KMS-11 (cell line): ENCODE data around the gene MPPED1.

Experiments used
- H2AFZ ChIP-seq: fragments of 200-600 bp; sonication (generic); 2 replicates; pipeline ENCODE4 v1.6.1; 2016; ENCODE audit warnings: antibody characterized with exemption, mixed run types, low read depth
- H3K27ac ChIP-seq: fragments of 200-600 bp; sonication (generic); 2 replicates; pipeline ENCODE4 v1.6.1; 2016; ENCODE audit warnings: mild to moderate bottlenecking, mixed run types
- H3K27me3 ChIP-seq: fragments of 200-600 bp; sonication (generic); 2 replicates; pipeline ENCODE4 v1.6.1; 2017; ENCODE audit warnings: mild to moderate bottlenecking, low read depth, mixed run types, moderate library complexity; ENCODE audit not compliant: insufficient read depth
- H3K36me3 ChIP-seq: fragments of 200-600 bp; sonication (generic); 2 replicates; pipeline ENCODE4 v1.6.1; 2017; ENCODE audit warnings: mild to moderate bottlenecking, mixed run types; ENCODE audit not compliant: insufficient read depth
- H3K4me1 ChIP-seq: fragments of 200-600 bp; sonication (generic); 2 replicates; pipeline ENCODE4 v1.6.1; 2016; ENCODE audit warnings: mild to moderate bottlenecking, low read depth, mixed run types; ENCODE audit not compliant: poor library complexity, severe bottlenecking
- H3K4me2 ChIP-seq: fragments of 200-600 bp; sonication (generic); 2 replicates; pipeline ENCODE4 v1.7.0; 2016; ENCODE audit warnings: mild to moderate bottlenecking, mixed run types
- H3K4me3 ChIP-seq: fragments of 200-600 bp; sonication (generic); IDR thresholded peaks from 2 replicates; pipeline ENCODE4 v1.6.1; 2017; ENCODE audit warnings: low read depth, low read length, mixed read lengths; ENCODE audit not compliant: insufficient read depth
- H3K79me2 ChIP-seq: fragments of 200-600 bp; sonication (generic); 2 replicates; pipeline ENCODE4 v1.6.1; 2016; ENCODE audit warnings: low read depth, mixed run types; ENCODE audit not compliant: insufficient read depth
- H3K9ac ChIP-seq: fragments of 200-600 bp; sonication (generic); 2 replicates; pipeline ENCODE4 v1.6.1; 2016; ENCODE audit warnings: mild to moderate bottlenecking, mixed run types
- H4K20me1 ChIP-seq: fragments of 200-600 bp; sonication (generic); 2 replicates; pipeline ENCODE4 v1.6.1; 2016; ENCODE audit warnings: mild to moderate bottlenecking, mixed run types; ENCODE audit not compliant: insufficient read depth
- TF ChIP-seq, protein P1 (sequence below): fragments of 200-600 bp; sonication (generic); conservative IDR thresholded peaks from 2 replicates; pipeline ENCODE4 v1.6.1; 2017; ENCODE audit warnings: low read depth, mild to moderate bottlenecking, antibody characterized with exemption, low read length, moderate library complexity, mixed read lengths

MPPED1 gene

GRCh38 chr22:43476751-43477725, 65.2 kb downstream of the MPPED1 start:
- H3K4me2 ChIP-seq, result no peak overlapping the region
- peaks cover 10% of the 10 kb centered on the region; the same call in 1 of the 2 replicates for H3K27me3 ChIP-seq

DNA sequence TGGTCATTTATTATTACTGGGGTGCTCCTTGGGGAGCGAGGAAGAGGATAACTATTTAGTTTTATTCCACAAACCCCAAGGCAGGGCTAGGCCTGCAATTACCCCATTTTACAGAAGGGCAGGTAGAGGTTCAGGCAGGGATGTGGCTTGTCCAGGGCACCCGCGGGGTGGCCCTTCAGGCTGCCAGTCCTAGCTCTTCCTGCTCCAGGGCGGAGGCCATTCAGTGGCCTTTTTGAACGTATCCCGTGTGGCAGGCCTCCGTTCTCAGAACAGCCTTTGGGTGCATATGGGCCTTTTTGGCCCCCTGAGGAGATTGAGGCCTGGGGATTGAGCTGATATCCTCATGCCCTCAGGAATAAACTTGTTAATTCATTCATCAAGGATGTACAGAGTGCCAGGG, 66.2 kb downstream of the MPPED1 start:
- no peaks in the 10 kb centered on the region for H4K20me1 ChIP-seq
- H3K4me1 ChIP-seq, result no peaks in the 10 kb centered on the region
- TF ChIP-seq, protein P1, sequence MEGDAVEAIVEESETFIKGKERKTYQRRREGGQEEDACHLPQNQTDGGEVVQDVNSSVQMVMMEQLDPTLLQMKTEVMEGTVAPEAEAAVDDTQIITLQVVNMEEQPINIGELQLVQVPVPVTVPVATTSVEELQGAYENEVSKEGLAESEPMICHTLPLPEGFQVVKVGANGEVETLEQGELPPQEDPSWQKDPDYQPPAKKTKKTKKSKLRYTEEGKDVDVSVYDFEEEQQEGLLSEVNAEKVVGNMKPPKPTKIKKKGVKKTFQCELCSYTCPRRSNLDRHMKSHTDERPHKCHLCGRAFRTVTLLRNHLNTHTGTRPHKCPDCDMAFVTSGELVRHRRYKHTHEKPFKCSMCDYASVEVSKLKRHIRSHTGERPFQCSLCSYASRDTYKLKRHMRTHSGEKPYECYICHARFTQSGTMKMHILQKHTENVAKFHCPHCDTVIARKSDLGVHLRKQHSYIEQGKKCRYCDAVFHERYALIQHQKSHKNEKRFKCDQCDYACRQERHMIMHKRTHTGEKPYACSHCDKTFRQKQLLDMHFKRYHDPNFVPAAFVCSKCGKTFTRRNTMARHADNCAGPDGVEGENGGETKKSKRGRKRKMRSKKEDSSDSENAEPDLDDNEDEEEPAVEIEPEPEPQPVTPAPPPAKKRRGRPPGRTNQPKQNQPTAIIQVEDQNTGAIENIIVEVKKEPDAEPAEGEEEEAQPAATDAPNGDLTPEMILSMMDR, result no peak
- H3K79me2 ChIP-seq, result no peaks in the 10 kb centered on the region
- H3K9ac ChIP-seq, result no peak overlapping the region
- no peak overlapping the region for H3K4me3 ChIP-seq
- H3K36me3 ChIP-seq, result no peaks in the 10 kb centered on the region
- H3K4me2 ChIP-seq, result no peak overlapping the region
- H3K27ac ChIP-seq, result no peak overlapping the region
- H3K27me3 ChIP-seq, result peaks cover 10% of the 10 kb centered on the region; the same call in 1 of the 2 replicates
- H2AFZ ChIP-seq, result no peak overlapping the region

More at GRCh38 chr22:43476751-43477725, 65.2 kb downstream of the MPPED1 start:
- no peak overlapping the region for H3K27ac ChIP-seq
- H3K36me3 ChIP-seq, result no peaks in the 10 kb centered on the region
- H2AFZ ChIP-seq, result no peak overlapping the region
- no peaks in the 10 kb centered on the region for H4K20me1 ChIP-seq
- H3K9ac ChIP-seq, result no peak overlapping the region
- TF ChIP-seq, protein P1, result no peak
- H3K4me1 ChIP-seq, result no peaks in the 10 kb centered on the region
- H3K79me2 ChIP-seq, result no peaks in the 10 kb centered on the region
- H3K4me3 ChIP-seq, result no peak overlapping the region

DNA sequence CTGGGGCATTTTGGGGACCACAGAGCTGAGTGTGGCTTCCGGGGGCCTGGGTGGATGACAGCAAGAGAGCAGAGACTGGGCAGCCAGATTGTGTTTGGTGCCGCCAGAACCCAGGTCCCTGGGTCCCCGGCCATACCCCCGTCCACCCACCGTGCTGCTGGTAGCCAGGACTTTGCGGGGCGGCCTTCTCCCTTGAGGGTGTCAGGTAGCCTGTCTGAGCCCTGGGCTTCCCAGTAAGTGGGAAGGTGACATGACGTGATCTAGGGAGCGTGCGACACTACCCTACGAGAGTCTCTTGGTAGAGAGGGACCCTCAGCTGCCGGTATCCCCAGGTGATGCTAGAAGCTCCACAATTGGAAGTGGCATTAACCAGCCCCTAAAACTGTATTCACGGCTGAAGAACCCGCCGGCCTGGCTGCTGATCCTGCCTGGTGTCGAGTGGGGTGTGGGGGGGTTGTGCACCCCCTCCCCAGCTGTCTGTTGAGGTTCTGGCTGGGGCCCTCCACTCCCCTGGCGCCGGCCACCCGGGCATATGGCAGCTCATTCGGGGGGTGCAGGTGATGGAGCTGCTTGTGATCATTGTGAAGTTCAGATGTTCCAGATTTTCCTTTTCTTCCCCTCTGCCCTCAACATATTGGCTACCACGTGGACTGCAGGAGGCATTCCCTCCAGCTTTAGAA, 66.9 kb downstream of the MPPED1 start:
- TF ChIP-seq, protein P1, result no peak
- H2AFZ ChIP-seq, result no peak overlapping the region
- H3K27ac ChIP-seq, result no peak overlapping the region
- no peaks in the 10 kb centered on the region for H3K79me2 ChIP-seq
- no peaks in the 10 kb centered on the region for H3K36me3 ChIP-seq
- H3K4me2 ChIP-seq, result no peak overlapping the region
- peaks cover 10% of the 10 kb centered on the region; the same call in 1 of the 2 replicates for H3K27me3 ChIP-seq
- H3K4me3 ChIP-seq, result no peak overlapping the region
- H3K9ac ChIP-seq, result no peak overlapping the region
- no peaks in the 10 kb centered on the region for H3K4me1 ChIP-seq
- no peaks in the 10 kb centered on the region for H4K20me1 ChIP-seq

DNA sequence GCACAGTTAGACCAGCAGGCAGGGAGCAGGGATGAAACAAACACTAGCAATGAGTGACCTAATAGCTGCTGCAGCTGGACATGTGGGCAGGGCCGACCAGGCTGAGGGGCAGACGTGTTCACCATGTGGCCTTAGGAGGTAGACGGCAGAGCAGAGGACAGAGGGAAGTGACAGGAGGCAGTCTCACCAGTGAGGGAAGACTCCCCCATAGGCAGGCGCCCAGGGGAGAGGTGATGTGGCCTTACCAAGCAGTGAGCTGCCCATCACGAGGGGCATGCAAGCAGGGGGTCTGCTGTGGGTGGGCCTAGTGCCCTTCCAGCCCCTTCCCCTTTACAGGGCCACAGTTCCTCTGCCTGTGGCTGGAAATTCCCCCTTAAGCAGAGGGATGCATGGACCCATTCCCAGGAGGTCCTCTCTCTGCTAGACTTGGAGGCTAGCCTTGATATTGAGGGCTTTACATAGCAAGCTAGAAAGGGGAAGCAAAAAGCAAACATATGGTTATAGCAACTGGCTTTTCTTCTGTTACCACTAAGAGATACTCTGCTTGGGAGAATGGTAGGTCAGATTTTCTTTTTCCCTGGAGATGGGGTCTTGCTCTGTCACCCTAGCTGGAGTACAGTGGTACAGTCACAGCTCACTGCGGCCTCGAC, 67.6 kb downstream of the MPPED1 start:
- Histone ChIP-seq H3K4me1 (no peaks in the 10 kb centered on the region), H4K20me1 (no peaks in the 10 kb centered on the region), H3K27ac (no peak overlapping the region), H3K36me3 (no peaks in the 10 kb centered on the region), H3K4me3 (no peak overlapping the region), H3K4me2 (no peak overlapping the region), H3K9ac (no peak overlapping the region), H3K27me3 (peaks cover 10% of the 10 kb centered on the region; the same call in 1 of the 2 replicates), H2AFZ (no peak overlapping the region), H3K79me2 (no peaks in the 10 kb centered on the region)
- TF ChIP-seq, protein P1, result no peak
